Measurements from ENCODE around the gene CBS.
"Not testable (repeated sequence)": the region's sequence is repeated elsewhere in the genome, so short reads cannot be mapped to it uniquely, and the experiment has no call there.

CBS gene

DNA sequence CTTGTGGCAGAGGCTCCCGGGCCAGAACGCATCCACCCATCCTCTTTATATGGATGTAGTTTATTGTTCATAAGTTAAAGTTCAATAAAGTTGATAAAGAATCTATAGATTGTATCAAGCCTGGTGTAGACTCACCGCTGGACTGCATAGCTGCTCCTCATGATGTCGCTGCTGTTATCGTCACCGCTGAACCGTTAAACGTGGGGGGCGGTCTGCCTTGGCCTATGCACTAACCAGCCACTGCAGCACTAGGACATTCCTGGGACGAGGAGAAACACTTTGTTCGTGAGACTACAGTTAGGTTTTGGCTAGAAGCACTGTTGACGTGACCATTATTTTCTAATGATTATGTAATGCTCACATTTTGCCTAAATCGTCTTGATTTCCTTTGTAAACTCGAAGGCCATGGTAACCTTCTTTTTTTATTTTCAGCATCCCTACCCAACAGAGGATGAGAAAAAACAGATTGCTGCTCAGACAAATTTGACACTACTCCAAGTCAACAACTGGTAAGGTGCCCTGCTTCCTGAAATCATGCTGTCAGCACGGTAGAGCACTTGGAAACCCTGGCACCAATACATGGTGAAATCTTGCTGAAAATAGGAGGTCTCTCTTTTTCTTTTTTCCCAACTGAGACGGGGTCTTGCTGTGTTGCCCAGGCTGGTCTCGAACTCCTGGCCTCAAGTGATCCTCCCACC is 51.0 kb downstream of the CBS start:
- no peak for DNase-seq

DNA sequence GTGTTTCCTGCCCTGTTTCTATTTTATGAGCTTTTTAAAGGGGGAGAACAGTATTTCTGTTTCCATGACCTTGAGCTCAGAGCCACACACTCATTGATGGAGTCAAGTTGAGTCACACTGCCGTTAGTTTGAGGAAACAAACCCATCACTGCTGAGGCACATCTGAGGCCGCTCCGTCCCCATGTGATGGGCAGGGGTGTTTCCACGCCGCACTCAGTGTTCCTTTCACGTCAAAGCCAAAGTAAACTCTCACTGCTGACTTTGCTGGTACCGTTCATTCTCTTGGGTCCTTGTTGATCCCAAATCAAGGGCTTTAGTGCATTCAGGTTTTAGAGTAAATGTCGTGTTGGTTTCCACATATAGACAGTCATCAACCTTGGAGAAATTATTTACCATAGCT is 52.5 kb downstream of the CBS start:
- DNase-seq = no peak

DNA sequence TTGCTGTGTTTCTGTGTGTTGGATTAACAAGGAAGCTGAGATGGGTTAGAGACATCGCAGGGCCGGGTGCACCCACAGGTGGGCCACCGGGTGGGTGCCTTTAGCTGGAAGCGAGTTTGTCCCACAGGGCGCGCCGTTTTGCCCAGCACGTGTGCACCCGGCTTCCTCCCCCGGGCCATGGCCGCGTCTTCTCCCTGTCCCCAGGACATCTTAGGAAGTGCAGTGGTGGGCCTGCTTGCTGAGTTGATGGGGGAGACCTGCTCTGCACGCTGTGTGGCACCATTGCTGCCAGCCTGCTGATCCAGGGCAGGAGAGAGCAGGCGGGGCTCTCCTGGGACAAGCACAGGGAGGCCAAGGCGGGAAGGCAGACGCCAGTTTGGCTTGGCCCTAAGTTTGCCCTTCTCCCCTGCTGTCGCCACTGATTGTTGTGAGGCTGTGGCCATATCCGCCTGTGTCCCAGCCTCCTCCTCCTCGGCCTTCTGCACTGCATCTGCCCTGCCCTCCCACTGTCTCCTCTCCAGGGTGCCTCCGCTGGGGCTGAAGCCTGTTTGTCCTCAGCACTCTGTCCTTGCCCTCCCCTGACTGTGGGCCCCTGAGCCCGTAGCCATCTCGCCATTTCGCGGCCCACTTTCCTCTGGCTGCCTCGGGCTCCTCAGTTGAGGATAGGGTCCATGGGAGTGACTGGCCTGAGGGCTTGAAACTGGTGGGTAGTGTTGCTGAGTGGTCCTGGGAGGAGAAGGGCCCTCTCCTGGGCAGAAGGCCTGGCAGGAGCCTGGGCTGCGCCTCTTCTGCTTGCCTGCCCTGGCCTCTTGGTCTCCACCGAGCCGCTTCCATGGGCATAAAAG is 53.7 kb downstream of the CBS start:
- DNase-seq = no peak

DNA sequence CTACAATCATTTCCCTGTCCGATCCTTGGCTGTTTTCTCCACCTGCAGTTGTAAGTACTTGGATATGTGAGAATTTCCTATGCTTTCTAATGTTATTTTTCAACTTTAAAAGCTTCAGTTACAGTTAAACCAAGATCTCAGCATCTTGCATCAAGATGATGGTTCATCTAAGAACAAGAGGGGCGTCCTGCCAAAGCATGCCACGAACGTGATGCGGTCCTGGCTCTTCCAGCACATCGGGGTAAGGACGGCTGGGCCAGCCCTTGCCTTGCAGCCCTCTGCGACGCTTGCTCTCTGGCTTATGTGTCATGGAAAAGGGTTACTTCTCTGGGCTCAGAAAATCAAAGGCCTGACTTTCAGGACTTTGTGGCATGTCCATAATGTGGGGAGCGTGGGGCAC is 54.4 kb downstream of the CBS start:
- no peak for DNase-seq

DNA sequence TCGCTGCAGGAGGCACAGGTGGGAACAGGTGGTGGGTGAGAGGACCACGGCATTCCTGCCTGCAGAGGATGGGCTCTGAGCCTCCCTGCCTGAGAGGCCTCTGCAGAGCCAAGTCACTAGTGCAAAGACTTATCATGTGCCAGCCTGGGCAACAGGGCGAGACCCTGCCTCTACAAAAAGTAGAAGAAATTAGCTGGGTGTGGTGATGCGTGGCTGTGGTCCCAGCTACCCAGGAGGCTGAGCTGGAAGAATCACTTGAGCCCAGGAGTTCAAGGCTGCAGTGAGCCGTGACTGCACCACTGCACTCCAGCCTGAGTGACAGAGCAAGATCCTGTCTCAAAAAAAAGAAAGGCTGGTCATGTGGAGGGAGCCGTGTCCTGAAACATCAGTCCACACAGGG is 54.9 kb downstream of the CBS start:
- DNase-seq = no peak

DNA sequence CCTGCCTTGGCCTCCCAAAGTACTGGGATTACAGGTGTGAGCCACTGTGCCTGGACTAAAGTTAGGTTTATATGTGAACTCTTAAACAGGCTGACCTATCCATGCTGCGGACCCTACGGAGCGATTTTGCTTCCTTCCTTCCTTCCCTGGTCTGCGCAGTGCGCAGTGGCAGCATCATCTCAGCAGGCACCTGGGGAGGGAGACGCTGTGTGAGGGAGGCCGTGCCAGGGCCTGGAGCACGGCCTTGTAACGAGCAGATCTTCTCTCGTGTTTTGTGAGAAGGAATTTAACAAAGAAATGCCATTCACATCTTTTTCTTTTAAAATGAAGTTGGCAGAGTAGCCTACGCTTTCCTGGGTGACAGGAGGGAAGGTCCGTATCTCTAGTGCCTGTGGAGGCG is 55.5 kb downstream of the CBS start:
- no peak for DNase-seq

DNA sequence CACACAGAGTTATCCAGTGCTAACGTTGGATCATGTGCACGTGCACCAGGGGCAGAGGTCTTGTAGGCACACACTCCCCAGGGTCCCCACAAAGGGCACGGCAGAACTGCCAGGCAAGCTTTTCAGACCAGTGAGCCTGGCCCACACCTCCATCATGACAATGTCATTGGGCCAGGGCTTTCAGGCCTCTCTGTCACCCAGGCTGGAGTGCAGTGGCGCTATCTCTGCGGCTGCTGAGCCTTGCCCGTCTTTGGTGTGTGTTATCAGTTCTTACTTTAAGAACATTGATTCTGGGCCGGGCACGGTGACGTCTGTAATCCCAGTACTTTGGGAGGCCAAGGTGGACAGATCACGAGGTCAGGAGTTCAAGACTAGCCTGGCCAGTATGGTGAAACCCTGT is 57.1 kb downstream of the CBS start:
- DNase-seq = no peak

DNA sequence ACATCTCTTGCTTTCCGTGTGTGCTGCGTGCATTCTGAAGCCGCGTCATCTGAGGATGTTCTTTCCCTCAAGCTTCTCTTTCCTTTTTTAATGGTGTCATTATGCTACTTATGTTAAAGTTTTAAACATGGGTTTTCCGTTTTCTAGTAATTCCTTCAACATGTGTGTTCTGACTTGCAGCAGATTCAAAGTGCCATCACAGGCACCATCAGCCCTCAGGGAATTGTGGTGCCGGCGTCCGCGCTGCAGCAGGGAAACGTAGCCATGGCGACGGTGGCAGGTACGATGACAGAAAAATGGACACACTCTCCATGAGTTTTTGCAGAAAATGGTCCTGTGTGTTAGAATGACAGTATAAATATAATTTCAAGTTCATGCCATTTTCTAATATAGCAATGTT is 58.9 kb downstream of the CBS start:
- no peak for DNase-seq

DNA sequence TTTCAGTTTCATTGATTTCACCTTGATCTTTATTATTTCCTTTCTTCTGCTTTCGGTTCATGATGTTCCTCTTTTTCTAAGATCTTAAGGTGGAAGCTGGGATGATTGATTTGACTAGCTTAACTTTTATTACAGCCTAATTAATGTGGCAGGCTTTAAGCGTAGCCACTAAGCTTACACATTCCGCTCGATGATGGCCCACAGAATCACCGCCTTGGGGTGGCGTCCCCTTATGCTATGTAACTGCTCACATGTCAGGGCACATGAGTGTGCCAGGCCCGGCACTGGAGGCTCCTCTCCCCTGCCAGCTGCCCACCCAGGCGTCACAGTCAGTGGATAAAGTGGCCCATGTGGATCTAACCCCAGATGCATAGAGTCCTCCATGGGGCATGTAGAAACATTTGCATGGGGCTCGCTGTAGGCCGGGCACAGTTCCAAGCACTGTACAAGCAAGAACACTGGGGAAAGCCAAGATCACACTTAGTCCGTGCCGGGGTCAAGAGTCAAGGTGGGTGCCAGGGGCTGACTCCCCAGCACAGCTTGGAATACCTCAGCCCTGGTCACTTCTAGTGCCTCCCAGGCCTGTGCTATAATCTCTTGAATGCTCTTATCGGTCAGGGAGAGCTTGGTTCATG is 59.6 kb downstream of the CBS start:
- DNase-seq = no peak

DNA sequence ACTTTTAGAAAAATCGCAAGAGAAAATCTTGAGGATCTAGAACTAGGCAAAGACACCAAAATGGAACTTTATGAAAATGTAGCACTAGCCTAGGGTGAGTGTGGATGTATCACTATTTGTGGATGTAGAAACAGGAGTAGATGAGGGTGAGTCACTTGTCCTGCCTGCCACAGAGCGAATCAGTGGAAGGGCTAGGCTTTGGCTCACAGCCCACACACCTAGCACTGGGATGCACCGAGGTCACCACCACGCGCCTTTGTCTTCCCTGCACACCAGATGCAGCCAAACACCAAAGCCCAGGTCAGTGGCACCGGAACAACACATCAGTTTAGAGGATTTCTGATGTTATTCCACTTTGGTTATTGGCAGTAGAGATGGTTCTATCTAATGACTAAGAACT is 63.0 kb downstream of the CBS start:
- no peak for DNase-seq

DNA sequence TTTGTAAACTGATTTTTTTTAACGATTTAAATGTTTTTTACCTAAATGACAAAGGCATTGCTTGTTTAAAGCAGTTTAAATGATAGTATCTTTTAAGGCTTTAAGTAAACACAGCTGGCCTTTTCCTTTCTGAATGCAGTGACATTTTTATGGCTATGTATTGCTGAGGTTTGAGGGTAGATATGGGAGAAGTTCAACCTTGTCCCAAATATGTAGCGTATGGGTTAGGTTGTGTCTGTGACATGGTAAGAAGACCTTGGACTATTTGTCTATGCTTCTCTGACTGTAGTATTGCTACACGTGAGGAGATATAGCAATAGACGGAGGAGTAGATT is 68.8 kb downstream of the CBS start:
- no peak for DNase-seq

DNA sequence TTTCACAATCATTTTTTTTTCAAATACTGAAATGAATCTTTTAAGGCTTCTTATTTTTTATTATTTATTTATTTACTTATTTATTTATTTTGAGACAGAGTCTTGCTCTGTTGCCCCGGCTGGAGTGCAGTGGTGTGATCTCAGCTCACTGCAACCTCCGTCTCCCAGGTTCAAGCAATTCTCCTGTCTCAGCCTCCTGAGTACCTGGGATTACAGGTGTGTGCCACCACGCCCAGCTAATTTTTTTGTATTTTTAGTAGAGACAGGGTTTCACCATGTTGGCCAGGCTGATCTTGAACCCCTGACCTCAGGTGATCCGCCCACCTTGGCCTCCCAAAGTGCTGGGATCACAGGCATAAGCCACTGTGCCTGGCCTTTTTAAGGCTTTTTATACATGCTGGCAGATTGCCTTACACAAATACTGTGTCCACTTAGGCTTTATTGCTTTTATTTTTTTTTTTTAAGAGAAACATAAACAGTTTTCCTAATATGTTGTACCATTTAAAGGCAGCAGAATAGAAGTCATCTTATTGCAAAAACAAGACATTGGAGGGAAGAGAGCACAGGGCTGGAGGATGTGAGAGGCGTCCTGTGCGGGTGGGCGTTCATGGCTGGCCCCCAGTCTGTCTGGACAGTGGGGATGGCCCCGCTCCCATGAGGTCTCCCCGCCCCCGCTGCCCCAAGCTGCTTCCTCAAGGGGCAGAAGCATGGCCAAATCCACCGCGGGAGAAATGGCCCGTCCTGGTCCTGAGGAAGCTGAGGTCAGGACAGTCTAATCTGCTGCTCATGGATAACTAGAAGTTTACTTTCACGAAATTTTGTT is 69.4 kb downstream of the CBS start:
- DNase-seq = not testable (repeated sequence)

DNA sequence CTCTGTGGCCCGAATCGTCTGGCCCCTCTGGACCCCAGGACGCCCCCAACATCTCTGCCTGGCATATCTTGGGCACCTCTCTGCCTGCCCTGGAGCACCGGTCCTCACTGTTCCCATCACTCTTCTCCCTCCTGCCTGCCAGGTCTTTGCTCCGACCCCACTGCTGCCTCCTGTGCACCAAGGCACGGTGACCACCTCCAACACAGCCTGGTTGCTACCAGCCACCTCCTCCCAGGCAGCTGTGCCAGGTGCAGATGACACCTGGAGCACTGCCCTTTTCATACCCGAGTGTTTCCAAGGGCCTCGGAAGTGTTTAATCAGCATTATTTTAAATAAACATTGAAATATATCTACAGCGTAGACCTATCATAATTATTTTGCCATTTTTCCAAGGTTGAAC is 70.0 kb downstream of the CBS start:
- DNase-seq = no peak

DNA sequence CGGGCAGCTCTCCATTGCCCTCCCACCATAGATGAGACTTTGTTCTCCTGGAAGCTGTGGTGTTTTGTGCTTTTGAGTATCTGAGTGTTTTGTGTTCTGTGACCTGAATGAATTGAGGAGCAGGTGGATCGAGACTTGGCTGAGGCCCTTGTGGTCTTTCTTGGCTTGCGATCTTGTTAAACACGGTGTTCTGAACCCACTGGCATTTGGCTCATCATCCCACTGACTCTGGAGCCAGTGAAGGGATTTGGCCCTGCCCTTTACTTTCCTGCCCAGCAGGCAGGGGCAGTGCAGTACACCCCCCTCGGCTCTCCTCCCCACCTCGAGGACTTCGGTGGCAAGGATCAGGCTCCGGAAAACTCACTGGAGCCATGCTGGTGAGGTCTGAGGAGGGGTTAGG is 70.7 kb downstream of the CBS start:
- no peak for DNase-seq
